Erythroblast (primary cell): ENCODE data around the gene CDC42BPA.
"Not testable (repeated sequence)": the region's sequence is repeated elsewhere in the genome, so short reads cannot be mapped to it uniquely, and the experiment has no call there.

ENCODE experiments used
- DNase-seq, 2 experiments: peaks; one replicate each; lab custom pipeline; 2025; lab: John Stamatoyannopoulos, UW
- GATA1 ChIP-seq: IDR thresholded peaks from 2 replicates; pipeline ENCODE4 v1.6.1; 2011; ENCODE audit warnings: low read depth, mild to moderate bottlenecking, control low read depth, low read length, moderate library complexity
- POLR2A ChIP-seq: IDR thresholded peaks from 2 replicates; pipeline ENCODE4 v1.6.1; 2011; ENCODE audit warnings: mild to moderate bottlenecking, low read length

The CDC42BPA gene

DNA sequence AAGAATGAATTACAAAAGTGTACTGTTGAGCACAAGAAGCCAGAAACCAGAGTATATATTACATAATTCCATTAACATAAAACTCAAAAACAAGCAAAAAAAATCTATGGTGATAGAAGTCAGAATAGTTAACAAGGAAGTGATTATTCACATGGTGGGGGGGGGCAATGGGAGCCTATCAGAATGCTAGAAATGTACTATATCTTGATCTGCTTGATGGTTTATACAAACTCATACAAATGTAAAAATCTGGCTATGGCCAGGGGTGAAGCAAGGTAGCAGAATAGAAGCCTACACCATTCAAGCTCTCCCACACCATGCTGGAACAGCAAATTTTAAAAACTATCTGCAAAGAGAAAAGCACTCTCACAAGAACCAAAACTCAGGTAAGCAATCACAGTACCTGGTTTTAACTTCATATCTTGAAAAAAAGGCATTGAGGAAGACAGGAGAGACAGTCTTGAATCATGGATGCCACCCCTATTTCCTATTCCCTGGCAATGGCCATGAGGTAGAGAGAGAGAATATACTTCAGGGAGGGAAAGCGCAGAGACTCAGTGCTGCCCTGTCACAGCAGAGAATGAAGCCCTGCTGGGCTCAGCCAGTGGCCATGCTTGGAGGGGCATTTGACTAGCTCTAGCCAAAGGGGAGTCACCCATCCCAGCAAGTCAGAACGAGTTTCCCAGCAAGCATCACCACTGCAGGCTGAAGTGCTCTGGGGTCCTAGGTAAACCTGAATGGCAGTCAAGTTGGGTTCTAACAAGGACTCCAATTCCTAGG is 73.8 kb downstream of the CDC42BPA start:
- TF ChIP-seq POLR2A: no peak
- TF ChIP-seq GATA1: no peak

GRCh38 chr1:227242811-227243682 is 75.2 kb downstream of the CDC42BPA start:
- TF ChIP-seq POLR2A (no peak), GATA1 (no peak)
- no peak for DNase-seq

More for the DNA sequence above, 73.8 kb downstream of the CDC42BPA start:
- no peak for DNase-seq

DNA sequence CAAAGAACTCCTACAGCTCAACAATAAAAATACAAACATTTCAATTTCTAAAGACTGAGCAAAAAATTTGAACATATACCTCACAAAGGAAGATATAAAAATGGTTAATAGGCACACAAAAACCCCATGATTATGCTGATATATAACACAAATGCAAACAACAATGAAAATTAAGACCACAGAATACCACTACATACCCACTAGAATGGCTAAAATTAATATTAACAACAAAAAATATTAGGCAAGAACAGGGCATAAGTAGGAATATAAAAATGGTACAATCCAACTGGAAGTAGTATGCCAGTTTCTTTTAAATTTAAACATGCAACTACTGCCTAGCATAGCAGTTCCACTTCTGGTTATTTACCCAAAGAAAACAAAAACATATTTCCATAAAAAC is 77.3 kb downstream of the CDC42BPA start:
- DNase-seq: no peak
- no peak for TF ChIP-seq POLR2A
- no peak for TF ChIP-seq GATA1

GRCh38 chr1:227234998-227235405 is 83.3 kb downstream of the CDC42BPA start:
- DNase-seq: peak; percentile 82 to 83
- TF ChIP-seq GATA1 (no peak), POLR2A (no peak)

- DNase-seq: not testable (repeated sequence)
Measured at GRCh38 chr1:227231128-227231527, 87.2 kb downstream of the CDC42BPA start.

- no peak for DNase-seq
- TF ChIP-seq GATA1: no peak
- no peak for TF ChIP-seq POLR2A
Measured at GRCh38 chr1:227228201-227228600, 90.1 kb downstream of the CDC42BPA start.

GRCh38 chr1:227227761-227228160 is 90.5 kb downstream of the CDC42BPA start:
- no peak for DNase-seq

DNA sequence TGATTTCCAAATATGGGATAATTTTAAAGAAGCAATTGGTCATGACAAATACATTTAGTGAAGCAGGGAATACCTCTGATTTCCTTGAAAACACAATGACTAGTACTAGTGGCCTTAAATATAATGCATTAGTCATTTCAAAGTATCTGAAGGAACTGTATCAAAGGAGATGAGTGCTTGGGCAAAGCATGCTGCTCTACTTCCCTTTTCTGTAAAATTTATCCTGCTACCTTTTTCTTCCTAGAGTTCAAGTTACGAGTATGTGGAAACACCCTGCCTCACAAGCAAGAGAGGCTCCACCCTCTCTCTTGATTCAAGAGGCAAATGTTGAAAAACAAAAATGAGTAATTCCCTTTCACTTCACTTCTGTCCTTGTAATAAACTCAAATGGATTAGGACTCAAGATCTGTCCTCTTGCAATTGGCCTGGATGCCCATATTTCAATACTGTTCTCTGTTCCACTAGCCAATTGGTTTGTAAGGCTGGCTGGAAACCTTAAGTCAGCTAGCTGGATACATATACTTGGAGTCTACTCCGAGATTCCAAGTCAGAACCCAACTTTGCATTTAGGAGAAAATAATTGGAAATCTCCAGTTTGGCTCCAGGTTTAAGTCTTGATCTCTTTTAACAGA is 92.5 kb downstream of the CDC42BPA start:
- TF ChIP-seq GATA1 (no peak), POLR2A (no peak)
- DNase-seq: peak in 1 of 2 experiments; percentile 39

More at GRCh38 chr1:227227761-227228160, 90.5 kb downstream of the CDC42BPA start:
- TF ChIP-seq GATA1: no peak
- no peak for TF ChIP-seq POLR2A

GRCh38 chr1:227223171-227223806 is 95.0 kb downstream of the CDC42BPA start:
- no peak for TF ChIP-seq GATA1
- TF ChIP-seq POLR2A: no peak

DNA sequence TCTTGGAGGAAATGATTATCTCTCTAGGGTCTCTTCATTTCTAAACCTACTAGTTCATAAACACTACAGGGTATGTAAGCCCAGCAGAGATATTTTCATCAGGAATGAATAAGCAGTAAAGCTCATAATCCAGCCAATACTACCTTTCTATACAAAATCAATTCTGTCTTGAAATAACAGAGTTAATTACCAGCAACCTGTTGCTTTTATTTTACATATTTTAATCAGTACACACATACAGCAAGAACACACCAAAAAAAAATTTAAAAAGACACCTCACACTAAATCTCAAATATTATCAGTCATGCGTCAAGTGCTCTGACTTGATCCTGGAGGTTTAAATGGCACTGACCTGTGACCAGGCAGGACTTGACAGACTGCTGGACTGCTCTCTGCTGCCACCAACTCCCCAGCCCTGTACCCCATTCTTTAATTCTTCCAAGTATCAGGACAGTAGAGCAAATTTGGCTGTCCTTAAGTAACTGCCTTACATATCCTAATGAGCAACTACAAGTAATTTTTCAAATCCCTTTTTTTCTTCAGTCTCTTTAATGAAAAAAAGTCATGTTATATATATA is 98.5 kb downstream of the CDC42BPA start:
- TF ChIP-seq POLR2A: no peak
- no peak for TF ChIP-seq GATA1
- DNase-seq: peak; percentile 26 to 33

More at GRCh38 chr1:227223171-227223806, 95.0 kb downstream of the CDC42BPA start:
- DNase-seq: no peak

DNA sequence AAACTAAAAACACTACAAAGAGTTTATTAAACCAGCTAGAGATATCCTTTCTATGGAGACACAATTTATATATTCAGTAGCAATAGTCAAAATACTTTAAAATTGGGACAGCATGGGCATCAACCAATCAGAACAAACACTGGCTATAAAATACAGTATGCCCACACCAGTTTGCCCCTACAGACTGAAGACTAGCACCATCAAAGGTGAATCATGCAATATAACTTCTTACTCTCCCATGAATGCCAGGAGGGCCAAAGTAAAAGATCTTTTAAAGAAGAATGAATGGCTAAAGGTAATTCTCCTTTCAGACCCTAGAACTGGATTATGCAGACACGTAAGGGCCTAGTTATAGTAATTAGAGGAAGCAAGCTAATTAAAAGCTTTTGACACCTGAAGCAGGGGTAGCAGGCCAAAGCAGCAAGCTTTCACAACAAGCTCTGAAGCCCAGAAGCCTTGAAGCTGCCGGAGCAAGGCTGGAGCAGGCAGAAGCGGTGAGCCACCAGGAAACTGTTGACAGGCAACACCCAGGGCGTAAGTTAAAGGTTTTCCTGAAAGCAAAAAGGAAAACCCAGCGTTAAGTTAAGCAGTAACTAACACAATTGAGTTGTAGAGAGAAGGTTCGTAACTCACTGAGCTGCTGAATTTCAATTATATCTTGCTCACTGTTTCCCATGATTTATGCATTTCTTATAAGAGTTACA is 99.3 kb downstream of the CDC42BPA start:
- TF ChIP-seq GATA1 (no peak), POLR2A (no peak)
- DNase-seq: no peak

GRCh38 chr1:227215863-227216510 is 102.3 kb downstream of the CDC42BPA start:
- TF ChIP-seq POLR2A (no peak), GATA1 (no peak)
- no peak for DNase-seq
